Activated CD8-positive, alpha-beta T cell treated with anti-CD3 and anti-CD28 coated beads for 36 hours (primary cell): ENCODE results near the gene SIGLEC12. TPM values are rescaled to one million over a fixed set of nuclear protein-coding genes. Genes with fewer than 3 reads are reported as not detected.

Experiments used
- ATAC-seq: fragments of 200-7000 bp; cut with Tn5 transposase; one replicate; pipeline ENCODE4 v1.10.0; 2021; ENCODE audit warnings: mild to moderate bottlenecking, moderate library complexity
- CTCF ChIA-PET: fragments of 350-600 bp; sonication (Branson Sonifier 250); formaldehyde crosslinking; loops from one replicate; lab custom pipeline; 2021; ENCODE audit warnings: antibody characterized with exemption; lab: Charles Lee
- POLR2A ChIA-PET: fragments of 350-600 bp; sonication (Branson Sonifier 250); formaldehyde crosslinking; loops from one replicate; lab custom pipeline; 2021; ENCODE audit warnings: antibody characterized with exemption; lab: Charles Lee
- DNase-seq: peaks from one replicate; pipeline ENCODE4 v3.0.0-alpha.2; 2020
- H3K27ac Mint-ChIP-seq: one replicate; pipeline ENCODE4 v1.8.0; 2021; ENCODE audit warnings: mild to moderate bottlenecking, mixed read lengths
- H3K27me3 Mint-ChIP-seq: one replicate; pipeline ENCODE4 v1.8.0; 2021; ENCODE audit warnings: mixed read lengths
- H3K36me3 Mint-ChIP-seq: one replicate; pipeline ENCODE4 v1.8.0; 2021; ENCODE audit warnings: low read depth, mixed read lengths
- H3K4me1 Mint-ChIP-seq: one replicate; pipeline ENCODE4 v1.8.0; 2021; ENCODE audit warnings: low read depth, mixed read lengths
- H3K4me3 Mint-ChIP-seq: one replicate; pipeline ENCODE4 v1.8.0; 2021; ENCODE audit warnings: mild to moderate bottlenecking, moderate library complexity, mixed read lengths
- H3K9me3 Mint-ChIP-seq: one replicate; pipeline ENCODE4 v1.8.0; 2021; ENCODE audit warnings: mixed read lengths
- intact Hi-C: fragments of 100-400 bp; cut with micrococcal nuclease; formaldehyde crosslinking; loops from one replicate; pipeline ENCODE4 v1.10.0; 2022
- total RNA-seq, 2 experiments: library from RNA; stranded (reverse); gene quantifications; one replicate each; pipeline ENCODE4 v1.2.3, GENCODE V29; 2021
- TF ChIP-seq, protein P1 (sequence below): fragments of 200-600 bp; IDR thresholded peaks from one replicate; pipeline ENCODE4 v1.8.0; 2022; ENCODE audit warnings: antibody characterized with exemption, mild to moderate bottlenecking

SIGLEC12 gene
- total RNA-seq, 2 experiments from 2014 or later: 0.34 to 0.43 TPM

DNA sequence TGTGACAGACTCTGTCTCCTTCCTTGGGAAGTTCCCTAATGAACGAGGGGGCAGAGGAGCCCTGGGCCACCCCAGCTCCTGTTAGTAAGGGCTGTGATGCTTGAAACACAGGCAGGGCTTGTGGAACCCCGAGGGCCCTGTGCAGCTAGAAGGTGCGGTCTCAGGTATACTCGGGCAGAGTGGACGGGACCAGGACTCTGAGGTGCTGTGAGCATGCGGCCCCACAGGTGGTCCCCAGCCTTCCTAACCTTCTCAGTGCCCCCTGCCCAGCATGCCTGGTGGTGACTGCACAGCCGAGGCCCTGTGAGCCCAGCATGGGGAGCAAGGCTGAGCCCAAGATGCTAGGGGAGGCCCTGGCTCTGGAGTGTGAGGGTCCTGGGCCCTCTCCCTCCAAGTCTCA, 39.3 kb downstream of the SIGLEC12 start:
- ATAC-seq: no peak
- intact Hi-C loops: no loop called here
- DNase-seq: no peak
- no peak overlapping the region for H3K4me3 Mint-ChIP-seq
- H3K36me3 Mint-ChIP-seq: no peaks in the 10 kb centered on the region
- ChIA-PET POLR2A (interaction anchor here (0.6 to 1.6 kb wide), 2 partner anchors 14 to 22 kb away, joined by 3 to 5 read pairs; no protein-coding TSS in a partner anchor), CTCF (interaction anchor here (0.7 to 4.0 kb wide), 4 partner anchors 10 to 53 kb away, joined by 3 to 34 read pairs (median 7); no protein-coding TSS in a partner anchor)
- H3K27me3 Mint-ChIP-seq: peaks cover 56% of the 10 kb centered on the region
- peaks cover 24% of the 10 kb centered on the region for H3K4me1 Mint-ChIP-seq
- TF ChIP-seq, protein P1, sequence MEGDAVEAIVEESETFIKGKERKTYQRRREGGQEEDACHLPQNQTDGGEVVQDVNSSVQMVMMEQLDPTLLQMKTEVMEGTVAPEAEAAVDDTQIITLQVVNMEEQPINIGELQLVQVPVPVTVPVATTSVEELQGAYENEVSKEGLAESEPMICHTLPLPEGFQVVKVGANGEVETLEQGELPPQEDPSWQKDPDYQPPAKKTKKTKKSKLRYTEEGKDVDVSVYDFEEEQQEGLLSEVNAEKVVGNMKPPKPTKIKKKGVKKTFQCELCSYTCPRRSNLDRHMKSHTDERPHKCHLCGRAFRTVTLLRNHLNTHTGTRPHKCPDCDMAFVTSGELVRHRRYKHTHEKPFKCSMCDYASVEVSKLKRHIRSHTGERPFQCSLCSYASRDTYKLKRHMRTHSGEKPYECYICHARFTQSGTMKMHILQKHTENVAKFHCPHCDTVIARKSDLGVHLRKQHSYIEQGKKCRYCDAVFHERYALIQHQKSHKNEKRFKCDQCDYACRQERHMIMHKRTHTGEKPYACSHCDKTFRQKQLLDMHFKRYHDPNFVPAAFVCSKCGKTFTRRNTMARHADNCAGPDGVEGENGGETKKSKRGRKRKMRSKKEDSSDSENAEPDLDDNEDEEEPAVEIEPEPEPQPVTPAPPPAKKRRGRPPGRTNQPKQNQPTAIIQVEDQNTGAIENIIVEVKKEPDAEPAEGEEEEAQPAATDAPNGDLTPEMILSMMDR: no peak
- no peak overlapping the region for H3K27ac Mint-ChIP-seq
- no peaks in the 10 kb centered on the region for H3K9me3 Mint-ChIP-seq

GRCh38 chr19:51461723-51462161, 39.9 kb downstream of the SIGLEC12 start:
- Mint-ChIP-seq H3K9me3 (no peaks in the 10 kb centered on the region), H3K4me1 (peaks cover 21% of the 10 kb centered on the region), H3K36me3 (no peaks in the 10 kb centered on the region), H3K27me3 (peaks cover 51% of the 10 kb centered on the region), H3K4me3 (no peak overlapping the region), H3K27ac (no peak overlapping the region)
- TF ChIP-seq, protein P1: no peak
- POLR2A ChIA-PET: interaction anchor here (0.6 to 1.6 kb wide), 2 partner anchors 14 to 21 kb away, joined by 3 to 5 read pairs; no protein-coding TSS in a partner anchor
- ATAC-seq: no peak
- no peak for DNase-seq
- intact Hi-C loops: no loop called here
- CTCF ChIA-PET: interaction anchor here (0.7 to 4.0 kb wide), 4 partner anchors 11 to 41 kb away, joined by 3 to 34 read pairs (median 4); no protein-coding TSS in a partner anchor

- Mint-ChIP-seq H3K9me3 (no peaks in the 10 kb centered on the region), H3K36me3 (no peaks in the 10 kb centered on the region), H3K27ac (no peak overlapping the region), H3K4me1 (peaks cover 17% of the 10 kb centered on the region), H3K4me3 (no peak overlapping the region), H3K27me3 (peaks cover 47% of the 10 kb centered on the region)
- ATAC-seq (no peak), DNase-seq (no peak)
- CTCF ChIA-PET: interaction anchor here (0.7 to 4.0 kb wide), 6 partner anchors 12 to 197 kb away, joined by 3 to 34 read pairs (median 4); no protein-coding TSS in a partner anchor
- POLR2A ChIA-PET: no interaction called here
- intact Hi-C loops: no loop called here
- TF ChIP-seq, protein P1: no peak
Measured at GRCh38 chr19:51460164-51460992, 41.2 kb downstream of the SIGLEC12 start.

GRCh38 chr19:51458899-51459505, 42.6 kb downstream of the SIGLEC12 start:
- peaks cover 37% of the 10 kb centered on the region for H3K27me3 Mint-ChIP-seq
- H3K4me1 Mint-ChIP-seq: peaks cover 11% of the 10 kb centered on the region
- ChIA-PET POLR2A (no interaction called here), CTCF (interaction anchor here (0.8 kb wide), 1 partner anchor 14 kb away, joined by 3 read pairs; no protein-coding TSS in a partner anchor)
- H3K27ac Mint-ChIP-seq: no peak overlapping the region
- H3K9me3 Mint-ChIP-seq: no peaks in the 10 kb centered on the region
- TF ChIP-seq, protein P1: no peak
- intact Hi-C loops: no loop called here
- no peak overlapping the region for H3K4me3 Mint-ChIP-seq
- H3K36me3 Mint-ChIP-seq: no peaks in the 10 kb centered on the region
- ATAC-seq (no peak), DNase-seq (no peak)
